SK-N-SH (cell line): ENCODE data around the gene ZNF892. TPM values are rescaled to one million over a fixed set of nuclear protein-coding genes. Genes with fewer than 3 reads are reported as not detected.
A peak's percentile ranks its signal among the peaks of the same experiment; 100 is the strongest.

Source experiments
- CTCF ChIA-PET: fragments of 300-600, 350-600 bp; formaldehyde crosslinking; extraction: SDS; loops from one replicate; lab custom pipeline; 2021; lab: Yijun Ruan, JAX
- POLR2A ChIA-PET: fragments of 350-600 bp; sonication (Branson Sonifier 250); formaldehyde crosslinking; extraction: SDS; loops from one replicate; lab custom pipeline; 2020; ENCODE audit warnings: antibody characterized with exemption, inconsistent platforms; lab: Yijun Ruan, JAX
- DNase-seq: peaks from one replicate; pipeline ENCODE4 v3.0.0; 2012
- H2AFZ ChIP-seq: fragments of 200-600 bp; sonication (generic); 2 replicates; pipeline ENCODE4 v1.8.1; 2016; ENCODE audit warnings: antibody characterized with exemption, mild to moderate bottlenecking, low read depth
- H3F3A ChIP-seq: fragments of 200-600 bp; sonication (generic); replicated peaks from 2 replicates; pipeline ENCODE3; 2016; ENCODE audit warnings: antibody characterized with exemption, mild to moderate bottlenecking; ENCODE audit not compliant: insufficient read depth
- H3K27ac ChIP-seq, 2 experiments: fragments of 200-500 bp in 1 of 2; fragments of 200-600 bp in 1 of 2; sonication (Bioruptor generic) in 1 of 2; sonication (generic), shearing (Covaris generic) in 1 of 2; 2 replicates each; pipeline versions ENCODE4 v1.5.1 to v1.6.1; 2014 to 2016; ENCODE audit warnings: low read depth in 2 of 2, inconsistent platforms in 1 of 2, low read length in 1 of 2, mild to moderate bottlenecking in 1 of 2, mixed read lengths in 1 of 2
- H3K27me3 ChIP-seq: fragments of 200-600 bp; sonication (generic), shearing (Covaris generic); 2 replicates; pipeline ENCODE4 v1.6.1; 2016; ENCODE audit warnings: mixed run types; ENCODE audit not compliant: insufficient read depth
- H3K36me3 ChIP-seq, 2 experiments: fragments of 200-500 bp in 1 of 2; fragments of 200-600 bp in 1 of 2; sonication (Bioruptor generic) in 1 of 2; sonication (generic) in 1 of 2; replicated peaks in 1 of 2; 2 replicates each; pipeline versions ENCODE3 to v1.5.1; 2014 to 2016; ENCODE audit warnings: low read length in 1 of 2, mild to moderate bottlenecking in 1 of 2; ENCODE audit not compliant: insufficient read depth in 2 of 2, control insufficient read depth in 1 of 2
- H3K4me1 ChIP-seq, 2 experiments: fragments of 200-500 bp in 1 of 2; fragments of 200-600 bp in 1 of 2; sonication (Bioruptor generic) in 1 of 2; sonication (generic), shearing (Covaris generic) in 1 of 2; 2 replicates each; pipeline versions ENCODE4 v1.5.1 to v1.6.1; 2014 to 2016; ENCODE audit warnings: low read depth in 1 of 2, low read length in 1 of 2, mixed run types in 1 of 2; ENCODE audit not compliant: insufficient read depth in 2 of 2, control insufficient read depth in 1 of 2
- H3K4me2 ChIP-seq: fragments of 200-600 bp; sonication (generic), shearing (Covaris generic); 2 replicates; pipeline ENCODE4 v1.6.1; 2017; ENCODE audit warnings: mixed run types
- H3K4me3 ChIP-seq, 2 experiments: fragments of 200-500 bp in 1 of 2; fragments of 200-600 bp in 1 of 2; sonication (Bioruptor generic) in 1 of 2; sonication (generic), shearing (Covaris generic) in 1 of 2; 2 replicates each; pipeline versions ENCODE4 v1.5.1 to v1.8.1; 2014 to 2016; ENCODE audit warnings: low read depth in 2 of 2, inconsistent platforms in 1 of 2, low read length in 1 of 2, mild to moderate bottlenecking in 1 of 2, mixed read lengths in 1 of 2, moderate library complexity in 1 of 2
- H3K79me2 ChIP-seq: fragments of 200-600 bp; sonication (generic); 2 replicates; pipeline ENCODE4 v1.8.1; 2017; ENCODE audit warnings: mild to moderate bottlenecking; ENCODE audit not compliant: insufficient read depth
- H3K9ac ChIP-seq: fragments of 200-600 bp; sonication (generic); 2 replicates; pipeline ENCODE4 v1.6.1; 2017; ENCODE audit warnings: mixed run types
- H3K9me2 ChIP-seq: fragments of 200-600 bp; sonication (generic); 2 replicates; pipeline ENCODE4 v1.6.1; 2017; ENCODE audit warnings: mixed run types
- H3K9me3 ChIP-seq: fragments of 200-600 bp; sonication (generic); 2 replicates; pipeline ENCODE4 v1.6.1; 2017; ENCODE audit warnings: mixed run types, mild to moderate bottlenecking, moderate library complexity
- H4K20me1 ChIP-seq: fragments of 200-600 bp; sonication (generic); 2 replicates; pipeline ENCODE4 v1.6.1; 2017; ENCODE audit warnings: mild to moderate bottlenecking, mixed run types; ENCODE audit not compliant: insufficient read depth
- CHD2 ChIP-seq: fragments of 150-350 bp; IDR thresholded peaks from 2 replicates; pipeline ENCODE4 v1.6.1; 2018; ENCODE audit warnings: low read length; ENCODE audit not compliant: partially characterized antibody
- CTCF ChIP-seq: fragments of 200-600 bp; sonication (generic); IDR thresholded peaks from 2 replicates; pipeline ENCODE4 v1.6.1; 2017; ENCODE audit warnings: antibody characterized with exemption, mild to moderate bottlenecking, moderate library complexity
- ELF1 ChIP-seq: IDR thresholded peaks from 2 replicates; pipeline ENCODE4 v1.4.0; 2012
- EZH2phosphoT487 ChIP-seq: fragments of 200-600 bp; sonication (generic); IDR thresholded peaks from 2 replicates; pipeline ENCODE4 v1.6.1; 2017; ENCODE audit warnings: low read depth, mixed run types, mild to moderate bottlenecking, antibody characterized with exemption, moderate library complexity, borderline replicate concordance
- FOXM1 ChIP-seq: IDR thresholded peaks from 2 replicates; pipeline ENCODE4 v1.4.0; 2012; ENCODE audit warnings: low read depth, mild to moderate bottlenecking
- GABPA ChIP-seq: IDR thresholded peaks from 2 replicates; pipeline ENCODE4 v1.4.0; 2012; ENCODE audit warnings: low read depth, mild to moderate bottlenecking
- JUND ChIP-seq: IDR thresholded peaks from 2 replicates; pipeline ENCODE4 v1.4.0; 2012
- MXI1 ChIP-seq: IDR thresholded peaks from 2 replicates; pipeline ENCODE4 v1.6.1; 2012; ENCODE audit warnings: mild to moderate bottlenecking, low read depth, low read length, improper control_type of control experiment
- NRF1 ChIP-seq: IDR thresholded peaks from 2 replicates; pipeline ENCODE4 v1.6.1; 2012; ENCODE audit warnings: low read depth, mild to moderate bottlenecking, low read length
- POLR2AphosphoS5 ChIP-seq: IDR thresholded peaks from 2 replicates; pipeline ENCODE4 v1.6.1; 2012; ENCODE audit warnings: low read depth, low read length
- RCOR1 ChIP-seq: fragments of 150-350 bp; IDR thresholded peaks from 2 replicates; pipeline ENCODE4 v1.6.1; 2017; ENCODE audit warnings: antibody characterized with exemption, low read length
- RFX5 ChIP-seq: IDR thresholded peaks from 2 replicates; pipeline ENCODE4 v1.6.1; 2012; ENCODE audit warnings: mild to moderate bottlenecking, improper control_type of control experiment, low read length
- TAF1 ChIP-seq: IDR thresholded peaks from 2 replicates; pipeline ENCODE4 v1.6.1; 2012; ENCODE audit warnings: low read depth, mild to moderate bottlenecking, low read length, moderate library complexity, borderline replicate concordance
- TCF12 ChIP-seq: IDR thresholded peaks from 2 replicates; pipeline ENCODE4 v1.4.0; 2012
- YY1 ChIP-seq: IDR thresholded peaks from 2 replicates; pipeline ENCODE4 v1.4.0; 2012; ENCODE audit warnings: low read depth, mild to moderate bottlenecking
- ZBTB33 ChIP-seq: IDR thresholded peaks from 2 replicates; pipeline ENCODE4 v1.4.0; 2012; ENCODE audit warnings: low read depth, borderline replicate concordance
- WGBS: methylation state at CpG from one replicate; pipeline ENCODE4 v1.1.6; 2017; ENCODE audit warnings: low lambda C conversion rate; 5-methylcytosine and 5-hydroxymethylcytosine counted together
- polyA plus RNA-seq, 3 experiments: library from polyadenylated mRNA; depleted of rRNA; stranded (reverse); fragments of >200 nt; gene quantifications; 2 replicates each; pipeline ENCODE4 v1.2.3, GENCODE V29; 2012
- TF ChIP-seq, protein P1 (sequence below): IDR thresholded peaks from 2 replicates; pipeline ENCODE4 v1.4.0; 2012; ENCODE audit warnings: low read depth
- TF ChIP-seq, protein P2 (sequence below): IDR thresholded peaks from 2 replicates; pipeline ENCODE4 v1.4.0; 2012; ENCODE audit warnings: low read depth, borderline replicate concordance

ZNF892 gene
- polyA plus RNA-seq, 1 of the 3 experiments (the other 2 are of a cell fraction) = 1.4 TPM

GRCh38 chr2:95165371-95166064, 41.8 kb upstream of the ZNF892 start, which contains the start of gene ZNF2:
ZNF2 (plus strand) TSS chr2:95165809; CDS start chr2:95176227, 10,418 bp downstream.
- 0% methylated on average over 24 of the region's 56 CpGs for WGBS
- no peaks in the 10 kb centered on the region for H3K27me3 ChIP-seq
- no peak for TF ChIP-seq RCOR1
- TF ChIP-seq GABPA = peak; percentile 90
- peak; percentile 97 for TF ChIP-seq YY1
- TF ChIP-seq, protein P1, sequence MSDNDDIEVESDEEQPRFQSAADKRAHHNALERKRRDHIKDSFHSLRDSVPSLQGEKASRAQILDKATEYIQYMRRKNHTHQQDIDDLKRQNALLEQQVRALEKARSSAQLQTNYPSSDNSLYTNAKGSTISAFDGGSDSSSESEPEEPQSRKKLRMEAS = peak; percentile 80
- peak; percentile 81 for TF ChIP-seq MXI1
- TF ChIP-seq TCF12 = 0 out of 2 replicates have a peak, but pooled peaks have one; percentile 12
- TF ChIP-seq FOXM1 = no peak
- TF ChIP-seq ZBTB33 = peak; percentile 21; the same call in 1 of the 2 replicates
- TF ChIP-seq POLR2AphosphoS5 = peak; percentile 93
- TF ChIP-seq, protein P2, sequence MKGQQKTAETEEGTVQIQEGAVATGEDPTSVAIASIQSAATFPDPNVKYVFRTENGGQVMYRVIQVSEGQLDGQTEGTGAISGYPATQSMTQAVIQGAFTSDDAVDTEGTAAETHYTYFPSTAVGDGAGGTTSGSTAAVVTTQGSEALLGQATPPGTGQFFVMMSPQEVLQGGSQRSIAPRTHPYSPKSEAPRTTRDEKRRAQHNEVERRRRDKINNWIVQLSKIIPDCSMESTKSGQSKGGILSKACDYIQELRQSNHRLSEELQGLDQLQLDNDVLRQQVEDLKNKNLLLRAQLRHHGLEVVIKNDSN = 0 out of 2 replicates have a peak, but pooled peaks have one; percentile 60
- peak; percentile 90 for TF ChIP-seq CHD2
- TF ChIP-seq EZH2phosphoT487 = no peak
- 0 out of 2 replicates have a peak, but pooled peaks have one; percentile 8 for TF ChIP-seq CTCF
- TF ChIP-seq TAF1 = peak; percentile 96
- TF ChIP-seq ELF1 = peak; percentile 72
- TF ChIP-seq NRF1 = peak; percentile 88
- 0 out of 2 replicates have a peak, but pooled peaks have one; percentile 43 for TF ChIP-seq RFX5
- TF ChIP-seq JUND = no peak
- TF ChIP-seq, all 33 proteins: peak for 14
- POLR2A ChIA-PET = interaction anchor here (1.1 to 2.5 kb wide), 3 partner anchors 42 to 237 kb away, joined by 3 to 23 read pairs (median 3); partner anchors contain the start of genes FAHD2A, MRPS5 and ZNF892
- H3K4me1 ChIP-seq = peaks cover 0 to 15% of the 10 kb centered on the region in 2 experiments; a peak in 2 of 4 replicates
- DNase-seq = peak; percentile 95
- no peaks in the 10 kb centered on the region for H4K20me1 ChIP-seq
- H3K9me2 ChIP-seq = no peaks in the 10 kb centered on the region
- H3F3A ChIP-seq = peaks cover 6% of the 10 kb centered on the region
- CTCF ChIA-PET = interaction anchor here (1.2 to 2.8 kb wide), 2 partner anchors 44 to 89 kb away, joined by 4 to 11 read pairs; partner anchors contain the start of gene MRPS5
- H3K4me3 ChIP-seq = peak within 1 kb of the TSS; percentile 88 to 89
- peaks cover 32% of the 10 kb centered on the region for H3K79me2 ChIP-seq
- peak within 1 kb of the TSS; percentile 85 to 96 for H3K27ac ChIP-seq
- H2AFZ ChIP-seq = peak within 1 kb of the TSS; percentile 88
- H3K4me2 ChIP-seq = peak within 1 kb of the TSS; percentile 95
- H3K36me3 ChIP-seq = peaks cover 0 to 4% of the 10 kb centered on the region in 2 experiments
- H3K9me3 ChIP-seq = no peaks in the 10 kb centered on the region
- peak within 1 kb of the TSS; percentile 79 for H3K9ac ChIP-seq
